BLaER1 treated with 17β-estradiol and CSF1 and Interleukin-3, amounts not matched to agents 10 nM and 100 nM (cell line): Measurements from ENCODE around the gene EPB41L1.

Experiments
- H3K27ac ChIP-seq, 11 experiments: shearing (Covaris generic); formaldehyde crosslinking; 2 replicates each; pipeline ENCODE4 v1.8.1; 2022
- H3K27me3 ChIP-seq, 11 experiments: shearing (Covaris generic); formaldehyde crosslinking; 2 replicates each; pipeline ENCODE4 v1.8.1; 2022
- H3K36me3 ChIP-seq, 11 experiments: shearing (Covaris generic); formaldehyde crosslinking; 2 replicates each; pipeline ENCODE4 v1.8.1; 2022
- H3K4me1 ChIP-seq, 10 experiments: shearing (Covaris generic); formaldehyde crosslinking; 2 replicates each; pipeline ENCODE4 v1.8.1; 2022
- H3K4me2 ChIP-seq, 11 experiments: shearing (Covaris generic); formaldehyde crosslinking; 2 replicates each; pipeline ENCODE4 v1.8.1; 2022
- H3K4me3 ChIP-seq, 10 experiments: shearing (Covaris generic); formaldehyde crosslinking; 2 replicates each; pipeline ENCODE4 v1.8.1; 2022
- H3K9ac ChIP-seq, 11 experiments: shearing (Covaris generic); formaldehyde crosslinking; 2 replicates each; pipeline ENCODE4 v1.8.1; 2022
- H3K9me3 ChIP-seq, 11 experiments: shearing (Covaris generic); formaldehyde crosslinking; replicated peaks in 1 of 11; 2 replicates each; pipeline ENCODE4 v1.8.1; 2022
- H4K20me1 ChIP-seq, 11 experiments: shearing (Covaris generic); formaldehyde crosslinking; 2 replicates each; pipeline ENCODE4 v1.8.1; 2022
- Cebpa-rat ChIP-seq, 11 experiments: shearing (Covaris generic); IDR thresholded peaks; 2 replicates each; pipeline ENCODE4 v1.8.1; 2022

Gene EPB41L1

GRCh38 chr20:36183155-36183944 lies 28.8 kb downstream of the EPB41L1 start:
- H4K20me1 ChIP-seq = no peaks in the 10 kb centered on the region
- peaks cover 10 to 23% (median 19%) of the 10 kb centered on the region in 10 experiments for H3K4me1 ChIP-seq
- H3K9me3 ChIP-seq = no peaks in the 10 kb centered on the region
- no peaks in the 10 kb centered on the region for H3K27me3 ChIP-seq
- H3K9ac ChIP-seq = peak overlapping the region in 2 of 11 experiments; percentile 2 to 10; a peak in 3 of 22 replicates
- H3K36me3 ChIP-seq = peaks cover 0 to 5% (median 0%) of the 10 kb centered on the region in 11 experiments; a peak in 2 of 22 replicates
- no peak overlapping the region for H3K4me3 ChIP-seq
- H3K27ac ChIP-seq = peak overlapping the region in 2 of 11 experiments; percentile 49 to 57; a peak in 4 of 22 replicates
- TF ChIP-seq Cebpa-rat (IDR thresholded peaks at IDR 0.05) = no peak
- peak overlapping the region; percentile 52 to 69 (median 57) for H3K4me2 ChIP-seq

DNA sequence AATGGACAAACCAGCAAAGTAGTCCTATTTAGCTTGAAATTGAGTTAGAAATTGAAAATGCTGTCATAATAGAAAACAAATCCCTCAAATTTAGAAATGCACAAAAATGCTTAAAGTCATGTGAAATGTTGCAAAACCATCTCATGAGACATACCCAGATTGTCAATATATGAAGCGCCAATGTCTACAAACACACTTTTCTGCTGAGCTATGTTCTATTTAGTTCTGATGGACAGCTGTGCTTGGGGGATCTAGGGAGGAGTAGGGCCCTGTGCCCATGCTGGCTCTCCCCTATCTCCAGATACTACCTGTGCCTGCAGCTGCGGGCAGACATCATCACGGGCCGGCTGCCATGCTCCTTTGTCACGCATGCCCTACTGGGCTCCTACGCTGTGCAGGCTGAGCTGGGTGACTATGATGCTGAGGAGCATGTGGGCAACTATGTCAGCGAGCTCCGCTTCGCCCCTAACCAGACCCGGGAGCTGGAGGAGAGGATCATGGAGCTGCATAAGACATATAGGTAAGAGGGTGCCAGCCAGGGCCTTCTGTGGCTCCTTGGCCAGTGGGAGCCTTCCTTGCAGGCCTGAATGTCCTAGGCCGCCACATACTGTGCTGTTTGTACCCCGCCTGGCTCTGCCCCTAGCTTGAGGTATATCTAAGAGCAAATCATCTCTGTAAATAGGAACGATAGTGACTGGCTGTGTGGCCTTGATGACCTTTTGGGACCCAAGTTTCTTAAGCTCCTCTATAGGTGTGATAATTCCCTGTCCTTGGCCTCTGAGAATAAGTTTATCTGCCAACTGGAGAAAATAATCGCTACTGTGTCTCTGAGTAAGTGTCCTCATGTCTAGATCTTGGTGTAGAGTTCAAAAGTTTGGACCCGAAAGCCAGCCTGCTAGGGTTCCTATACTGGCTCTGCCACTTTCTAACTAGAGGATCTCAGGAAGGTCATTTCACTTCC lies 30.6 kb downstream of the EPB41L1 start:
- no peak overlapping the region for H3K4me3 ChIP-seq
- peaks cover 10 to 23% (median 19%) of the 10 kb centered on the region in 10 experiments for H3K4me1 ChIP-seq
- peaks cover 0 to 17% (median 7%) of the 10 kb centered on the region in 11 experiments; a peak in 8 of 22 replicates for H3K36me3 ChIP-seq
- H4K20me1 ChIP-seq = no peaks in the 10 kb centered on the region
- TF ChIP-seq Cebpa-rat (IDR thresholded peaks at IDR 0.05) = no peak
- no peak overlapping the region for H3K27ac ChIP-seq
- H3K9ac ChIP-seq = no peak overlapping the region
- no peak overlapping the region for H3K4me2 ChIP-seq
- H3K27me3 ChIP-seq = no peaks in the 10 kb centered on the region
- no peaks in the 10 kb centered on the region for H3K9me3 ChIP-seq

- no peaks in the 10 kb centered on the region; a peak in 2 of 22 replicates for H4K20me1 ChIP-seq
- no peak overlapping the region for H3K9ac ChIP-seq
- H3K27ac ChIP-seq = no peak overlapping the region
These were observed 39.6 kb downstream of the EPB41L1 start for GRCh38 chr20:36193977-36194712.

DNA sequence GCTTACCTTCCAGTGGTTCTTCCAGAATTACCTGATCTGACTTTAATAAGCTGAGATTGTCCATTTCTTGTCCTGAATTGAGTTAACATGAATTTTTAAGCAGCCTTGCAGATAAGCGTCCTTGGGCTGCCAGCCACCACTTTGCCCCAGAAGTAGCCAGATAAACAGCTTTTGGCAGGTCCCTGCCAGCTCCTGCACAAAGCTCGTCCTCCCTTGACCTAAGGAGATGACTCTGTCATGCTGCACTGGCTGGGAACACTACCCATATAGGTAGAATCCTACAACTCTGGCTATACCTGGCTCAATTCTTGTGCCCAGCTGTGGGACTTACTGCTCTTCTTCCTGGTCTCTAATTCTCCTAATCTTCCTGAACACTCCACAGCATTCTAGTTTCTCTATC lies 42.1 kb downstream of the EPB41L1 start:
- Histone ChIP-seq H3K4me2 (no peak overlapping the region), H3K4me3 (no peak overlapping the region), H3K9ac (no peak overlapping the region), H4K20me1 (no peaks in the 10 kb centered on the region; a peak in 3 of 22 replicates), H3K36me3 (peaks cover 0 to 7% (median 0%) of the 10 kb centered on the region in 11 experiments; a peak in 1 of 22 replicates), H3K9me3 (no peaks in the 10 kb centered on the region), H3K27me3 (no peaks in the 10 kb centered on the region), H3K27ac (no peak overlapping the region), H3K4me1 (no peaks in the 10 kb centered on the region)
- no peak for TF ChIP-seq Cebpa-rat (IDR thresholded peaks at IDR 0.05)

More at GRCh38 chr20:36193977-36194712, 39.6 kb downstream of the EPB41L1 start:
- H3K4me3 ChIP-seq = no peak overlapping the region
- H3K27me3 ChIP-seq = no peaks in the 10 kb centered on the region
- TF ChIP-seq Cebpa-rat (IDR thresholded peaks at IDR 0.05) = no peak
- no peak overlapping the region for H3K4me2 ChIP-seq
- H3K36me3 ChIP-seq = peaks cover 0 to 14% (median 3%) of the 10 kb centered on the region in 11 experiments; a peak in 8 of 22 replicates
- H3K4me1 ChIP-seq = no peaks in the 10 kb centered on the region
- no peaks in the 10 kb centered on the region for H3K9me3 ChIP-seq

DNA sequence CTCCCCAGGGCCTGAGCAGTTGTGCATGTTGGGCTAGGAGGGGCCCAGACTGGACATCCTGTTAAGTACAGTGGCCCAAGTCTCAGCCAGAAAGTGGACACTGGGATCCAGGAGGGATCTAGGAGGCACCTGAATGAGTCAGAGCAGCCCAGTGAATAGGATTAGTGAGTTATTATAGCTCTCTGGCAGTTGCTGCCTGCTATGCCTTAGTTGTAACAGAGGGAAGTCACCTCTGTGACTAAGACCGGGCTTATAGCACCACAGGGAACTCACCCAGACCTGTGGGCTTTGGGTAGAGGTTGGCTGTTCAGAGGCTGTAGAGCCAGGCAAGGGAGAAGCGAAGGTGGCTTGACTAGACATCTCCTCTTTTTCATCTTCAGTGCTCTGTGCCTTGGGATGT lies 42.7 kb downstream of the EPB41L1 start:
- no peaks in the 10 kb centered on the region for H3K9me3 ChIP-seq
- H3K4me2 ChIP-seq = no peak overlapping the region
- peaks cover 0 to 7% (median 0%) of the 10 kb centered on the region in 11 experiments; a peak in 1 of 22 replicates for H3K36me3 ChIP-seq
- no peak for TF ChIP-seq Cebpa-rat (IDR thresholded peaks at IDR 0.05)
- H3K4me3 ChIP-seq = no peak overlapping the region
- H4K20me1 ChIP-seq = no peaks in the 10 kb centered on the region; a peak in 3 of 22 replicates
- no peaks in the 10 kb centered on the region for H3K27me3 ChIP-seq
- H3K9ac ChIP-seq = no peak overlapping the region
- no peaks in the 10 kb centered on the region for H3K4me1 ChIP-seq
- no peak overlapping the region for H3K27ac ChIP-seq

- H3K27ac ChIP-seq = no peak overlapping the region
- peaks cover 0 to 4% (median 0%) of the 10 kb centered on the region in 11 experiments; a peak in 1 of 22 replicates for H3K36me3 ChIP-seq
- no peaks in the 10 kb centered on the region; a peak in 2 of 22 replicates for H4K20me1 ChIP-seq
- H3K27me3 ChIP-seq = no peaks in the 10 kb centered on the region
- no peak for TF ChIP-seq Cebpa-rat (IDR thresholded peaks at IDR 0.05)
- H3K4me1 ChIP-seq = no peaks in the 10 kb centered on the region
- no peak overlapping the region for H3K4me3 ChIP-seq
- no peaks in the 10 kb centered on the region for H3K9me3 ChIP-seq
- no peak overlapping the region for H3K9ac ChIP-seq
- 0 out of 22 replicates have a peak overlapping the region, but pooled peaks of 1 of the 11 experiments have one; percentile 21 for H3K4me2 ChIP-seq
These were observed 45.1 kb downstream of the EPB41L1 start for GRCh38 chr20:36199345-36200257.

- Histone ChIP-seq H3K4me1 (no peaks in the 10 kb centered on the region), H3K4me3 (no peak overlapping the region), H3K27me3 (no peaks in the 10 kb centered on the region), H3K27ac (no peak overlapping the region), H3K9me3 (no peaks in the 10 kb centered on the region), H4K20me1 (no peaks in the 10 kb centered on the region; a peak in 2 of 22 replicates), H3K9ac (no peak overlapping the region; a peak in 1 of 22 replicates), H3K4me2 (no peak overlapping the region), H3K36me3 (peaks cover 0 to 4% (median 0%) of the 10 kb centered on the region in 11 experiments; a peak in 1 of 22 replicates)
- no peak for TF ChIP-seq Cebpa-rat (IDR thresholded peaks at IDR 0.05)
These were observed 45.9 kb downstream of the EPB41L1 start for GRCh38 chr20:36200451-36200850.

- H3K27ac ChIP-seq = no peak overlapping the region
- H3K9me3 ChIP-seq = no peaks in the 10 kb centered on the region
- H4K20me1 ChIP-seq = no peaks in the 10 kb centered on the region; a peak in 2 of 22 replicates
- no peaks in the 10 kb centered on the region for H3K27me3 ChIP-seq
- H3K4me3 ChIP-seq = no peak overlapping the region
- peaks cover 0 to 4% (median 0%) of the 10 kb centered on the region in 11 experiments; a peak in 1 of 22 replicates for H3K36me3 ChIP-seq
- H3K4me2 ChIP-seq = no peak overlapping the region
- H3K9ac ChIP-seq = peak overlapping the region in 1 of 11 experiments; percentile 18; a peak in 2 of 22 replicates
- no peak for TF ChIP-seq Cebpa-rat (IDR thresholded peaks at IDR 0.05)
- no peaks in the 10 kb centered on the region for H3K4me1 ChIP-seq
These were observed 46.7 kb downstream of the EPB41L1 start for GRCh38 chr20:36201198-36201597.
